Psoas muscle (tissue), 8 donors: ENCODE results near the gene PHF3. TPM values are rescaled to one million over a fixed set of nuclear protein-coding genes. Genes with fewer than 3 reads are reported as not detected.

Experiments used
- ATAC-seq, 4 donors: fragments of 200-7000 bp; cut with Tn5 transposase; one replicate each; pipeline ENCODE4 v1.9.1; 2020; ENCODE audit warnings: moderate library complexity in 3 of 4, mild to moderate bottlenecking in 2 of 4
- DNase-seq, 2 donors: peaks; one replicate each; pipeline ENCODE4 v3.0.0-alpha.2; 2020
- H3K27ac ChIP-seq: fragments of 200-600 bp; one replicate; pipeline ENCODE4 v1.8.0; 2022
- H3K27me3 ChIP-seq, 3 donors: fragments of 200-600 bp in 1 of 3; one replicate each; pipeline versions ENCODE4 v1.6.1 to v1.8.0; 2013 to 2022; ENCODE audit warnings: low read length in 2 of 3, mild to moderate bottlenecking in 2 of 3, moderate library complexity in 1 of 3; ENCODE audit not compliant: insufficient read depth in 3 of 3
- H3K36me3 ChIP-seq, 2 donors: fragments of 200-600 bp in 1 of 2; one replicate each; pipeline versions ENCODE4 v1.6.1 to v1.8.0; 2013 to 2022; ENCODE audit warnings: low read depth in 1 of 2, mild to moderate bottlenecking in 1 of 2, moderate library complexity in 1 of 2; ENCODE audit not compliant: insufficient read depth in 1 of 2
- H3K4me1 ChIP-seq: fragments of 200-600 bp; one replicate; pipeline ENCODE4 v1.8.0; 2022
- H3K4me3 ChIP-seq: fragments of 200-600 bp; one replicate; pipeline ENCODE4 v1.8.0; 2022; ENCODE audit warnings: mild to moderate bottlenecking
- H3K9me3 ChIP-seq: fragments of 200-600 bp; one replicate; pipeline ENCODE4 v1.8.0; 2022
- WGBS, 3 donors: extraction: QIAGEN DNeasy Blood & Tissue Kit; methylation state at CpG; one replicate each; pipeline versions ENCODE4 v1.1.6 to v1.1.7; 2013; 5-methylcytosine and 5-hydroxymethylcytosine counted together
- intact Hi-C, 2 donors: fragments of 100-400 bp; cut with DNase I; formaldehyde crosslinking; loops; one replicate each; pipeline versions ENCODE4 v1.11.0 to v1.14.2; 2022
- polyA plus RNA-seq, 3 donors: library from polyadenylated mRNA; stranded (reverse); fragments of 200-250 nt; gene quantifications; one replicate each; pipeline ENCODE4 v1.2.3, GENCODE V29; 2013
- total RNA-seq, 4 donors: library from RNA; stranded (reverse); fragmentation: NEBNext Ultra II Directional in 2 of 4; extraction: Animal tissue kit (Norgen Biotek cat#: 25700) in 2 of 4; gene quantifications; one replicate each; pipeline versions ENCODE4 v1.2.1 to v1.2.4, GENCODE V29; 2021 to 2023
- TF ChIP-seq, protein P1 (sequence below): fragments of 200-600 bp; IDR thresholded peaks from one replicate; pipeline ENCODE4 v1.8.0; 2022; ENCODE audit warnings: antibody characterized with exemption
- donor health status: healthy with polysubstance abuse.
- donor health status: DM: no; HTN: no; CAD: no; lungs with moderate emphysema.
- donor health status: Bipolar disorder and iron deficiency.
- donor health status: healthy.
- donor health status: DM: yes; HTN: yes; CAD: no.
- donor health status: DM: no; HTN: no; CAD: no.
- donor health status: DM: no; HTN: no; CAD: no.
- donor health status: DM: yes; HTN: yes; CAD: no.

The PHF3 gene
- total and polyA plus RNA-seq, 7 donors: 4.9 to 38.6 (median 24.0) TPM

DNA sequence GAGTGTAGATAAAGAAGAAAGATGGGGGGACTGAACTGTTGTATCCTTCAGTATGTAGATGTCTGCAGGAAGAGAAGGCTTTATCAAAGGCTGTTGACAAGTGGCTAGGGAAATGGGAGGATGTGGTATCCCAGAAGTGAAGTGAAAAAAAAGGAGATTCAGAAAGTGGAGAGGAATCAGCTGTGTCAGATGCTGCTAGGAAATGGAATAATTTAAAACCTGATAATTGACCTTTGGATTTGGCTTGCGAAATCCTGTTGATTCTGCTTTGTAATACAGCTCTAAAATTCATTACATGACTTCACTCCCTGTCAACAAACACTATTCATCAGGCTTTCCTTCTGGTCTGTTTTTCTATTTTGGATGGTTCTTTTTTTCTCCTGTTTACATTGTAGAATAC lies 41.7 kb downstream of the PHF3 start:
- WGBS, 3 donors: 57 to 75% (median 68%) methylated on average over 1 of the region's 1 CpG
- ATAC-seq: peak in 1 of 4 donors; percentile 39
- H3K27ac ChIP-seq: peak overlapping the region; percentile 11

GRCh38 chr6:63683071-63683603 lies 47.5 kb downstream of the PHF3 start:
- peaks cover 5 to 21% of the 10 kb centered on the region in 2 donors for H3K36me3 ChIP-seq
- 88 to 92% (median 90%) methylated on average over 1 of the region's 1 CpG for WGBS, 3 donors
- H3K9me3 ChIP-seq: no peaks in the 10 kb centered on the region
- H3K4me1 ChIP-seq: peaks cover under 1% of the 10 kb centered on the region
- DNase-seq (no peak), ATAC-seq (no peak)
- H3K27ac ChIP-seq: no peak overlapping the region
- intact Hi-C loops: loop anchor here in 1 of 2 donors (5.0 kb wide), 1 partner anchor 34 kb away; no protein-coding TSS in a partner anchor
- no peaks in the 10 kb centered on the region for H3K27me3 ChIP-seq
- TF ChIP-seq, protein P1, sequence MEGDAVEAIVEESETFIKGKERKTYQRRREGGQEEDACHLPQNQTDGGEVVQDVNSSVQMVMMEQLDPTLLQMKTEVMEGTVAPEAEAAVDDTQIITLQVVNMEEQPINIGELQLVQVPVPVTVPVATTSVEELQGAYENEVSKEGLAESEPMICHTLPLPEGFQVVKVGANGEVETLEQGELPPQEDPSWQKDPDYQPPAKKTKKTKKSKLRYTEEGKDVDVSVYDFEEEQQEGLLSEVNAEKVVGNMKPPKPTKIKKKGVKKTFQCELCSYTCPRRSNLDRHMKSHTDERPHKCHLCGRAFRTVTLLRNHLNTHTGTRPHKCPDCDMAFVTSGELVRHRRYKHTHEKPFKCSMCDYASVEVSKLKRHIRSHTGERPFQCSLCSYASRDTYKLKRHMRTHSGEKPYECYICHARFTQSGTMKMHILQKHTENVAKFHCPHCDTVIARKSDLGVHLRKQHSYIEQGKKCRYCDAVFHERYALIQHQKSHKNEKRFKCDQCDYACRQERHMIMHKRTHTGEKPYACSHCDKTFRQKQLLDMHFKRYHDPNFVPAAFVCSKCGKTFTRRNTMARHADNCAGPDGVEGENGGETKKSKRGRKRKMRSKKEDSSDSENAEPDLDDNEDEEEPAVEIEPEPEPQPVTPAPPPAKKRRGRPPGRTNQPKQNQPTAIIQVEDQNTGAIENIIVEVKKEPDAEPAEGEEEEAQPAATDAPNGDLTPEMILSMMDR: no peak
- no peak overlapping the region for H3K4me3 ChIP-seq

More for the DNA sequence above, 41.7 kb downstream of the PHF3 start:
- peaks cover 44% of the 10 kb centered on the region for H3K4me1 ChIP-seq
- intact Hi-C loops: loop anchor here in 1 of 2 donors (5.0 kb wide), 1 partner anchor 35 kb away; no protein-coding TSS in a partner anchor
- H3K27me3 ChIP-seq: no peaks in the 10 kb centered on the region
- DNase-seq: no peak
- TF ChIP-seq, protein P1: no peak
- H3K9me3 ChIP-seq: no peaks in the 10 kb centered on the region
- H3K4me3 ChIP-seq: no peak overlapping the region
- no peaks in the 10 kb centered on the region for H3K36me3 ChIP-seq

GRCh38 chr6:63685446-63686379 lies 50.1 kb downstream of the PHF3 start:
- Histone ChIP-seq H3K27me3 (no peaks in the 10 kb centered on the region), H3K4me1 (no peaks in the 10 kb centered on the region), H3K9me3 (no peaks in the 10 kb centered on the region), H3K36me3 (peaks cover 5 to 21% of the 10 kb centered on the region in 2 donors), H3K4me3 (no peak overlapping the region), H3K27ac (no peak overlapping the region)
- ATAC-seq (no peak), DNase-seq (no peak)
- 91 to 97% (median 91%) methylated on average over 4 of the region's 4 CpGs for WGBS, 3 donors
- intact Hi-C loops: no loop called here
- TF ChIP-seq, protein P1: no peak

DNA sequence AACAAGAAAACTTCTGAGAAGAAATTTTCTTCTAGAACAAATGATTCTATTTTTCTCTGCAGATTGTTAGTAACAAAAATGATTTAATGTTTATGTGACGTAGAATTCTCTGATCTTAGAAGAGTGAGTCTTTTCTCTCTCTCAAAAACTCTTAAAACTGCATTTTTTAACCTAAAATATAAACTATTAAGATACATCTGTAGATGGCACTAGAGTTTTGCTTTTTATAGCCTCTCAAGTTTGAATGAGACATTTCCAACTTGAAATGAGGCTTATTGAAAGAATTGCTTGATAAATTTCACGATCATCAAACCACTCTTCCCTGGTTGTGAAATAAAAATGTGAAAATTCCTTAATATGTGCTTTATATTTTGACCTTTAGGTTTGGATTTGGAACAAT lies 53.8 kb downstream of the PHF3 start:
- H3K36me3 ChIP-seq: peaks cover 5 to 16% of the 10 kb centered on the region in 2 donors
- intact Hi-C loops: no loop called here
- H3K9me3 ChIP-seq: no peaks in the 10 kb centered on the region
- ATAC-seq (no peak), DNase-seq (no peak)
- no peak overlapping the region for H3K4me3 ChIP-seq
- H3K4me1 ChIP-seq: no peaks in the 10 kb centered on the region
- no peaks in the 10 kb centered on the region for H3K27me3 ChIP-seq
- TF ChIP-seq, protein P1: no peak
- H3K27ac ChIP-seq: no peak overlapping the region
- WGBS, 3 donors: 93 to 98% (median 98%) methylated on average over 2 of the region's 2 CpGs
